GM21360 (cell line): ENCODE results near the gene NOB1.
"Not testable (repeated sequence)": the region's sequence is repeated elsewhere in the genome, so short reads cannot be mapped to it uniquely, and the experiment has no call there.

Experiments used
- ATAC-seq: cut with Tn5 transposase; IDR thresholded peaks from one replicate; pipeline ENCODE4 v1.9.1; 2021; ENCODE audit warnings: mild to moderate bottlenecking, moderate library complexity; ENCODE audit not compliant: unreplicated experiment

Gene NOB1

GRCh38 chr16:69754469-69755310 is at the start of gene NOB1:
Gene NOB1, minus strand, starts transcription at chr16:69754926. Its CDS starts 16 bp downstream, at chr16:69754910.
- ATAC-seq, result peak; percentile 90

GRCh38 chr16:69804297-69804696 is 49.6 kb upstream of the NOB1 start:
- no peak for ATAC-seq

GRCh38 chr16:69799611-69800031 is 44.9 kb upstream of the NOB1 start:
- ATAC-seq, result no peak

- ATAC-seq, result no peak
Measured at GRCh38 chr16:69798466-69798865, 43.7 kb upstream of the NOB1 start.

GRCh38 chr16:69796285-69797118 is 41.8 kb upstream of the NOB1 start:
- ATAC-seq, result no peak

GRCh38 chr16:69794486-69794885 is 39.8 kb upstream of the NOB1 start:
- no peak for ATAC-seq

GRCh38 chr16:69793526-69793925 is 38.8 kb upstream of the NOB1 start:
- ATAC-seq, result no peak

- ATAC-seq, result not testable (repeated sequence)
Measured at GRCh38 chr16:69791391-69791847, 36.7 kb upstream of the NOB1 start.

GRCh38 chr16:69787883-69788282 is 33.2 kb upstream of the NOB1 start:
- no peak for ATAC-seq

- ATAC-seq, result no peak
Measured at GRCh38 chr16:69784586-69784985, 29.9 kb upstream of the NOB1 start.

GRCh38 chr16:69781118-69781517 is 26.4 kb upstream of the NOB1 start:
- no peak for ATAC-seq

GRCh38 chr16:69779724-69780123 is 25.0 kb upstream of the NOB1 start:
- no peak for ATAC-seq

GRCh38 chr16:69775563-69775962 is 20.8 kb upstream of the NOB1 start:
- ATAC-seq, result no peak

GRCh38 chr16:69773260-69773947 is 18.7 kb upstream of the NOB1 start:
- no peak for ATAC-seq

GRCh38 chr16:69771651-69771967 is 16.9 kb upstream of the NOB1 start:
- ATAC-seq, result no peak

- no peak for ATAC-seq
Measured at GRCh38 chr16:69769404-69769803, 14.7 kb upstream of the NOB1 start.

GRCh38 chr16:69768666-69769065 is 13.9 kb upstream of the NOB1 start:
- ATAC-seq, result no peak

GRCh38 chr16:69767459-69768229 is 12.9 kb upstream of the NOB1 start:
- no peak for ATAC-seq

GRCh38 chr16:69763599-69763942 is 8.8 kb upstream of the NOB1 start:
- ATAC-seq, result no peak

GRCh38 chr16:69762814-69763598 is 8.3 kb upstream of the NOB1 start:
- ATAC-seq, result no peak
